Hepatocyte (in vitro differentiated cells): ENCODE measurements around the gene RADIL. TPM values are rescaled to one million over a fixed set of nuclear protein-coding genes. Genes with fewer than 3 reads are reported as not detected.

Experiments
- DNase-seq: peaks from one replicate; pipeline ENCODE4 v3.0.0-alpha.2; 2016; ENCODE audit warnings: low spot score
- H2AFZ ChIP-seq: fragments of 200-600 bp; sonication (generic); 2 replicates; pipeline ENCODE4 v1.6.0; 2016; ENCODE audit warnings: antibody characterized with exemption, mild to moderate bottlenecking
- H3K27ac ChIP-seq: fragments of 200-600 bp; sonication (generic); 2 replicates; pipeline ENCODE4 v1.5.1; 2016; ENCODE audit warnings: mild to moderate bottlenecking
- H3K27me3 ChIP-seq: fragments of 200-600 bp; sonication (generic); 2 replicates; pipeline ENCODE4 v1.6.1; 2016
- H3K36me3 ChIP-seq: fragments of 200-600 bp; sonication (generic); replicated peaks from 2 replicates; pipeline ENCODE4 v1.5.1; 2016; ENCODE audit warnings: low read depth; ENCODE audit not compliant: insufficient read depth
- H3K4me1 ChIP-seq: fragments of 200-600 bp; sonication (generic); 2 replicates; pipeline ENCODE4 v1.5.1; 2016; ENCODE audit warnings: mild to moderate bottlenecking, moderate library complexity; ENCODE audit not compliant: insufficient read depth
- H3K4me2 ChIP-seq: fragments of 200-600 bp; sonication (generic); 2 replicates; pipeline ENCODE4 v1.6.0; 2016
- H3K4me3 ChIP-seq: fragments of 200-600 bp; sonication (generic); 2 replicates; pipeline ENCODE4 v1.5.1; 2016; ENCODE audit warnings: mild to moderate bottlenecking
- H3K79me2 ChIP-seq: fragments of 200-600 bp; sonication (generic); 2 replicates; pipeline ENCODE4 v1.6.0; 2017; ENCODE audit warnings: mild to moderate bottlenecking
- H3K9me2 ChIP-seq: fragments of 200-600 bp; sonication (generic); replicated peaks from 2 replicates; pipeline ENCODE4 v1.6.0; 2017; ENCODE audit warnings: mild to moderate bottlenecking; ENCODE audit not compliant: insufficient read depth
- H3K9me3 ChIP-seq: fragments of 200-600 bp; sonication (generic); 2 replicates; pipeline ENCODE4 v1.5.1; 2016; ENCODE audit warnings: low read depth, mild to moderate bottlenecking
- H4K20me1 ChIP-seq: fragments of 200-600 bp; sonication (generic); 2 replicates; pipeline ENCODE4 v1.6.0; 2016; ENCODE audit warnings: mild to moderate bottlenecking; ENCODE audit not compliant: insufficient read depth, poor library complexity, severe bottlenecking
- EZH2 ChIP-seq: fragments of 200-600 bp; sonication (generic); IDR thresholded peaks from 2 replicates; pipeline ENCODE4 v1.6.1; 2016; ENCODE audit warnings: antibody characterized with exemption, mild to moderate bottlenecking, borderline replicate concordance
- EZH2phosphoT487 ChIP-seq: fragments of 200-600 bp; sonication (generic); IDR thresholded peaks from one replicate; pipeline ENCODE4 v1.6.1; 2018; ENCODE audit warnings: antibody characterized with exemption, mild to moderate bottlenecking, low read depth, moderate library complexity; ENCODE audit not compliant: unreplicated experiment, severe bottlenecking
- WGBS: methylation state at CpG from one replicate; pipeline ENCODE4 v1.1.6; 2016; ENCODE audit warnings: low lambda C conversion rate; ENCODE audit errors: missing lambda C conversion rate; 5-methylcytosine and 5-hydroxymethylcytosine counted together
- polyA plus RNA-seq: library from polyadenylated mRNA; unstranded; fragments of >200 nt; fragmentation: Nextera tagmentation; extraction: Ambion mirVana; gene quantifications from 2 replicates; pipeline ENCODE4 v1.2.1, GENCODE V29; 2016
- total RNA-seq: library from RNA; depleted of rRNA; stranded (reverse); fragments of >200 nt; gene quantifications from 2 replicates; pipeline ENCODE4 v1.2.3, GENCODE V29; 2014
- TF ChIP-seq, protein P1 (sequence below): fragments of 200-600 bp; sonication (generic); IDR thresholded peaks from 2 replicates; pipeline ENCODE4 v1.5.1; 2016; ENCODE audit warnings: antibody characterized with exemption, mild to moderate bottlenecking; ENCODE audit not compliant: poor library complexity

RADIL gene
- total and polyA plus RNA-seq, 2 experiments from 2014 or later = 0.53 to 0.60 TPM

DNA sequence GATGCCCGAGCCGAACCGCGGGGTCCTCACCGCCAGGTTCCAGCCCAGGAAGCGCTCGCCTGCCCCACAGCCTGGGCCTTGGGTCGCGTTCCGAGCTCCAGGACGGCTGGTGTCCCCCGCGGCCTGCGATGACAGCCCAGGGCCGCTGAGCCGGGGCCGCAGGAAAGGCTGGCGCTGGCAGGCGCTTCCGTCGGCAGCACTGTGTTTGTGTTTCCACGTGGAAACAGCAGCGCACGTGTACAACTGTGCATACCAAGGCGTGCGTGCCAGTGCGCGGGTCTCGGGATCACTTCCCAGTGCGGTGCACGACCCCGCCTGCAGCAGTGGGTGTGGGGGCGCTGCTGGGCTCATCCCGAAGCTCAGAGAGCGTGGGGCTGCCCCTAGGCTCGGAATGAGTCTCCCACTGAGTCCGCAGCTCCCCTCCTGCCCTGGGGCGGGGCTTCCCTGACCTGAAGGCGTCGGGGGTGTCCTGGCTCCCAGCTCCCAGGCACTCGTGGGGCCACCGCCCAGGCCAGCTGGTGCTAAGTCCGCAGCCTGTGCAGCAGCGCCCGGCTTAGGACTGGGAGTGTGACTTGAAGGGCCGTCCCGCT, 90.9 kb downstream of the RADIL start:
- Histone ChIP-seq H3K9me2 (no peaks in the 10 kb centered on the region), H3K36me3 (no peaks in the 10 kb centered on the region), H3K27me3 (no peaks in the 10 kb centered on the region), H3K9me3 (no peaks in the 10 kb centered on the region), H3K79me2 (no peaks in the 10 kb centered on the region), H2AFZ (no peak overlapping the region), H3K4me1 (no peaks in the 10 kb centered on the region), H3K4me3 (no peak overlapping the region), H3K4me2 (no peak overlapping the region), H4K20me1 (no peaks in the 10 kb centered on the region), H3K27ac (no peak overlapping the region)
- WGBS = 75% methylated on average over 41 of the region's 47 CpGs
- TF ChIP-seq EZH2 (no peak), EZH2phosphoT487 (no peak)
- TF ChIP-seq, protein P1, sequence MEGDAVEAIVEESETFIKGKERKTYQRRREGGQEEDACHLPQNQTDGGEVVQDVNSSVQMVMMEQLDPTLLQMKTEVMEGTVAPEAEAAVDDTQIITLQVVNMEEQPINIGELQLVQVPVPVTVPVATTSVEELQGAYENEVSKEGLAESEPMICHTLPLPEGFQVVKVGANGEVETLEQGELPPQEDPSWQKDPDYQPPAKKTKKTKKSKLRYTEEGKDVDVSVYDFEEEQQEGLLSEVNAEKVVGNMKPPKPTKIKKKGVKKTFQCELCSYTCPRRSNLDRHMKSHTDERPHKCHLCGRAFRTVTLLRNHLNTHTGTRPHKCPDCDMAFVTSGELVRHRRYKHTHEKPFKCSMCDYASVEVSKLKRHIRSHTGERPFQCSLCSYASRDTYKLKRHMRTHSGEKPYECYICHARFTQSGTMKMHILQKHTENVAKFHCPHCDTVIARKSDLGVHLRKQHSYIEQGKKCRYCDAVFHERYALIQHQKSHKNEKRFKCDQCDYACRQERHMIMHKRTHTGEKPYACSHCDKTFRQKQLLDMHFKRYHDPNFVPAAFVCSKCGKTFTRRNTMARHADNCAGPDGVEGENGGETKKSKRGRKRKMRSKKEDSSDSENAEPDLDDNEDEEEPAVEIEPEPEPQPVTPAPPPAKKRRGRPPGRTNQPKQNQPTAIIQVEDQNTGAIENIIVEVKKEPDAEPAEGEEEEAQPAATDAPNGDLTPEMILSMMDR = no peak
- DNase-seq = no peak

DNA sequence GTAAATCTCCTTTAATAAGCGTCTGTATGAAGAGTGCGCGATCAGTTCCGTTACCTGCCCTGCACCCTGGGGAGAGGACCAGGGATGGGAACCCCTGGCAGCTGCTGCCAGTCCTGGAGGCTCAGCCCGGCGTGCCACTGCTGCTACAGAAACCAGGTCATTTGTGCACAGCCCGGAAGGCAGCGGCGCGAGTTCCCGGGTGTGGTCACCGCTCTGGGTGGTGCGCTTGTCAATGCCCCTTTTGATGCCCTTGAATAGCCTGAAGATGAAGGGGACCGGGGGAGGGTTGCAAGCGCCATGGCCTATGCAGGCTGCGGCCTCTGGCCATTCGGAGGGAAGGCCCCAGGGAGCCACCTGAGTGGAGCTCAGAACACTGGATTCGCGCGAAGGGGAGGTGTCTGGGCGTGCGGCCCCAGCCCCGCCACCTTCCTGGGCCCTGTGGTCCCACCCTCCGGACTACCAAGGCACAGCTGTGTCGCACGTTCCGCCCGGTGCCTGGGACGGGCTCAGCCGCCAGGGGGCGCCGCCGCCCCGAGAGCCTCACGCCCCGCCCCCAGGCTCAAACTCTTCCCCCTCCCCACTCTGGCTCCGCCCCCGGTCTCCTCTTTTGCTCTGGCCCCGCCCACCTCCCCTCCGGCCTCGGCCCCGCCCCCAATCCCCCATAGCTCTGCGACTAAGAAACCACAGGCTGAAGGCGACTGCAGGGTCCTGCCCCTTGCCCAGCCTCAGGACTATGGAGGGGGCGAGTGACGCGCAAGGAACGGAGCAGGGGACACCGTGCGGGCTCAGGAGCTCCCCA, 91.6 kb downstream of the RADIL start:
- Histone ChIP-seq H3K79me2 (no peaks in the 10 kb centered on the region), H3K27ac (no peak overlapping the region), H3K36me3 (no peaks in the 10 kb centered on the region), H3K4me1 (no peaks in the 10 kb centered on the region), H2AFZ (no peak overlapping the region), H3K27me3 (no peaks in the 10 kb centered on the region), H3K4me3 (no peak overlapping the region), H3K4me2 (no peak overlapping the region), H4K20me1 (no peaks in the 10 kb centered on the region), H3K9me3 (no peaks in the 10 kb centered on the region), H3K9me2 (no peaks in the 10 kb centered on the region)
- TF ChIP-seq, protein P1 = peak; percentile 40
- TF ChIP-seq EZH2phosphoT487 = no peak
- WGBS = 89% methylated on average over 28 of the region's 50 CpGs
- DNase-seq = peak; percentile 50

DNA sequence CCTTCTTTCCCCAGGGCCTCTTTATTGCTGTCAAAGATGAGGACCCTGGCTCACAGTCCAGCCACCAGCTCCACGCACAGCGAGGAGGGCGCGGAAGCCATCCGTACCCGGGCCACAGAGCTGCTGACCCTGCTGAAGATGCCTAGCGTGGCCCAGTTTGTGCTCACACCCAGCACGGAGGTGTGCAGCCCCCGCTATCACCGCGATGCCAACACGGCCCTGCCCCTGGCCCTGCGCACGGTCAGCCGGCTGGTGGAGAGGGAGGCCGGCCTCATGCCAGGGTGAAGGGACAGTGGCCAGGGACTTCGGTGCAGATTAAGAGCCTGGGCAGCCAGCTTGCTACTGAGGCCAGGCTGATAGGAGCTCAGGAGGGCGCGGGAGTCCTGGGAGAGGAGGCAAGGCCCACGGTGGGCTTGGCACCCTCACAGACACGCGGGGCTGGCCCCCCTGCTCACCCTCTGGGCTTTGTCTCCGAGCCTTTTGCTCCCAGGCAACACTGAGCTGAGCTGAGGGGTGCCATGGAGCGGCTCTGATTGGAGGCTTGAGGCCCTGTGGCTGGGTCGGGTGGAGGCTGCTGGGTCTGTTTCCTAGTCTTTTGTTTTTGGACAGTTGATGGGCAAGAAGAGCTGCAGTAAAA, 92.3 kb downstream of the RADIL start:
- H3K36me3 ChIP-seq = no peaks in the 10 kb centered on the region
- no peaks in the 10 kb centered on the region for H3K4me1 ChIP-seq
- H3K9me2 ChIP-seq = no peaks in the 10 kb centered on the region
- no peaks in the 10 kb centered on the region for H4K20me1 ChIP-seq
- no peaks in the 10 kb centered on the region for H3K9me3 ChIP-seq
- no peak overlapping the region for H3K4me2 ChIP-seq
- no peaks in the 10 kb centered on the region for H3K79me2 ChIP-seq
- TF ChIP-seq, protein P1 = no peak
- TF ChIP-seq EZH2phosphoT487 = no peak
- no peak for TF ChIP-seq EZH2
- no peak overlapping the region for H3K4me3 ChIP-seq
- H3K27ac ChIP-seq = no peak overlapping the region
- H3K27me3 ChIP-seq = no peaks in the 10 kb centered on the region
- no peak overlapping the region for H2AFZ ChIP-seq
- whole genome bisulfite sequencing = 98% methylated on average over 25 of the region's 25 CpGs
- no peak for DNase-seq
